ENCODE results near the gene UBA7. TPM values are rescaled to one million over a fixed set of nuclear protein-coding genes. Genes with fewer than 3 reads are reported as not detected.

Gene UBA7
- total and polyA plus RNA-seq, 2 of the 13 experiments (the other 11 are each of a cell fraction or from before 2014, with no cell fraction given), result 9.5 to 16.5 TPM

GRCh38 chr3:49841806-49842205 is 28.1 kb upstream of the UBA7 start (continued):
- TF ChIP-seq, protein P1, sequence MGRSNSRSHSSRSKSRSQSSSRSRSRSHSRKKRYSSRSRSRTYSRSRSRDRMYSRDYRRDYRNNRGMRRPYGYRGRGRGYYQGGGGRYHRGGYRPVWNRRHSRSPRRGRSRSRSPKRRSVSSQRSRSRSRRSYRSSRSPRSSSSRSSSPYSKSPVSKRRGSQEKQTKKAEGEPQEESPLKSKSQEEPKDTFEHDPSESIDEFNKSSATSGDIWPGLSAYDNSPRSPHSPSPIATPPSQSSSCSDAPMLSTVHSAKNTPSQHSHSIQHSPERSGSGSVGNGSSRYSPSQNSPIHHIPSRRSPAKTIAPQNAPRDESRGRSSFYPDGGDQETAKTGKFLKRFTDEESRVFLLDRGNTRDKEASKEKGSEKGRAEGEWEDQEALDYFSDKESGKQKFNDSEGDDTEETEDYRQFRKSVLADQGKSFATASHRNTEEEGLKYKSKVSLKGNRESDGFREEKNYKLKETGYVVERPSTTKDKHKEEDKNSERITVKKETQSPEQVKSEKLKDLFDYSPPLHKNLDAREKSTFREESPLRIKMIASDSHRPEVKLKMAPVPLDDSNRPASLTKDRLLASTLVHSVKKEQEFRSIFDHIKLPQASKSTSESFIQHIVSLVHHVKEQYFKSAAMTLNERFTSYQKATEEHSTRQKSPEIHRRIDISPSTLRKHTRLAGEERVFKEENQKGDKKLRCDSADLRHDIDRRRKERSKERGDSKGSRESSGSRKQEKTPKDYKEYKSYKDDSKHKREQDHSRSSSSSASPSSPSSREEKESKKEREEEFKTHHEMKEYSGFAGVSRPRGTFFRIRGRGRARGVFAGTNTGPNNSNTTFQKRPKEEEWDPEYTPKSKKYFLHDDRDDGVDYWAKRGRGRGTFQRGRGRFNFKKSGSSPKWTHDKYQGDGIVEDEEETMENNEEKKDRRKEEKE (IDR thresholded peaks at IDR 0.05), result no peak
- TF ChIP-seq FOXJ3 (CRISPR knock-in tag; IDR thresholded peaks at IDR 0.05; ENCODE audit: borderline replicate concordance) (no peak), SPEN (CRISPR knock-in tag; IDR thresholded peaks at IDR 0.05; ENCODE audit: low read depth) (no peak), ZNF619 (CRISPR knock-in tag; IDR thresholded peaks at IDR 0.05) (no peak), ZNF724P (CRISPR knock-in tag; IDR thresholded peaks at IDR 0.05; ENCODE audit: borderline replicate concordance) (no peak), ZNF564 (CRISPR knock-in tag; IDR thresholded peaks at IDR 0.05) (no peak), U2AF1 (optimal IDR thresholded peaks at IDR 0.05; ENCODE audit: low read depth, low read length) (no peak)
- TF ChIP-seq, protein P2, sequence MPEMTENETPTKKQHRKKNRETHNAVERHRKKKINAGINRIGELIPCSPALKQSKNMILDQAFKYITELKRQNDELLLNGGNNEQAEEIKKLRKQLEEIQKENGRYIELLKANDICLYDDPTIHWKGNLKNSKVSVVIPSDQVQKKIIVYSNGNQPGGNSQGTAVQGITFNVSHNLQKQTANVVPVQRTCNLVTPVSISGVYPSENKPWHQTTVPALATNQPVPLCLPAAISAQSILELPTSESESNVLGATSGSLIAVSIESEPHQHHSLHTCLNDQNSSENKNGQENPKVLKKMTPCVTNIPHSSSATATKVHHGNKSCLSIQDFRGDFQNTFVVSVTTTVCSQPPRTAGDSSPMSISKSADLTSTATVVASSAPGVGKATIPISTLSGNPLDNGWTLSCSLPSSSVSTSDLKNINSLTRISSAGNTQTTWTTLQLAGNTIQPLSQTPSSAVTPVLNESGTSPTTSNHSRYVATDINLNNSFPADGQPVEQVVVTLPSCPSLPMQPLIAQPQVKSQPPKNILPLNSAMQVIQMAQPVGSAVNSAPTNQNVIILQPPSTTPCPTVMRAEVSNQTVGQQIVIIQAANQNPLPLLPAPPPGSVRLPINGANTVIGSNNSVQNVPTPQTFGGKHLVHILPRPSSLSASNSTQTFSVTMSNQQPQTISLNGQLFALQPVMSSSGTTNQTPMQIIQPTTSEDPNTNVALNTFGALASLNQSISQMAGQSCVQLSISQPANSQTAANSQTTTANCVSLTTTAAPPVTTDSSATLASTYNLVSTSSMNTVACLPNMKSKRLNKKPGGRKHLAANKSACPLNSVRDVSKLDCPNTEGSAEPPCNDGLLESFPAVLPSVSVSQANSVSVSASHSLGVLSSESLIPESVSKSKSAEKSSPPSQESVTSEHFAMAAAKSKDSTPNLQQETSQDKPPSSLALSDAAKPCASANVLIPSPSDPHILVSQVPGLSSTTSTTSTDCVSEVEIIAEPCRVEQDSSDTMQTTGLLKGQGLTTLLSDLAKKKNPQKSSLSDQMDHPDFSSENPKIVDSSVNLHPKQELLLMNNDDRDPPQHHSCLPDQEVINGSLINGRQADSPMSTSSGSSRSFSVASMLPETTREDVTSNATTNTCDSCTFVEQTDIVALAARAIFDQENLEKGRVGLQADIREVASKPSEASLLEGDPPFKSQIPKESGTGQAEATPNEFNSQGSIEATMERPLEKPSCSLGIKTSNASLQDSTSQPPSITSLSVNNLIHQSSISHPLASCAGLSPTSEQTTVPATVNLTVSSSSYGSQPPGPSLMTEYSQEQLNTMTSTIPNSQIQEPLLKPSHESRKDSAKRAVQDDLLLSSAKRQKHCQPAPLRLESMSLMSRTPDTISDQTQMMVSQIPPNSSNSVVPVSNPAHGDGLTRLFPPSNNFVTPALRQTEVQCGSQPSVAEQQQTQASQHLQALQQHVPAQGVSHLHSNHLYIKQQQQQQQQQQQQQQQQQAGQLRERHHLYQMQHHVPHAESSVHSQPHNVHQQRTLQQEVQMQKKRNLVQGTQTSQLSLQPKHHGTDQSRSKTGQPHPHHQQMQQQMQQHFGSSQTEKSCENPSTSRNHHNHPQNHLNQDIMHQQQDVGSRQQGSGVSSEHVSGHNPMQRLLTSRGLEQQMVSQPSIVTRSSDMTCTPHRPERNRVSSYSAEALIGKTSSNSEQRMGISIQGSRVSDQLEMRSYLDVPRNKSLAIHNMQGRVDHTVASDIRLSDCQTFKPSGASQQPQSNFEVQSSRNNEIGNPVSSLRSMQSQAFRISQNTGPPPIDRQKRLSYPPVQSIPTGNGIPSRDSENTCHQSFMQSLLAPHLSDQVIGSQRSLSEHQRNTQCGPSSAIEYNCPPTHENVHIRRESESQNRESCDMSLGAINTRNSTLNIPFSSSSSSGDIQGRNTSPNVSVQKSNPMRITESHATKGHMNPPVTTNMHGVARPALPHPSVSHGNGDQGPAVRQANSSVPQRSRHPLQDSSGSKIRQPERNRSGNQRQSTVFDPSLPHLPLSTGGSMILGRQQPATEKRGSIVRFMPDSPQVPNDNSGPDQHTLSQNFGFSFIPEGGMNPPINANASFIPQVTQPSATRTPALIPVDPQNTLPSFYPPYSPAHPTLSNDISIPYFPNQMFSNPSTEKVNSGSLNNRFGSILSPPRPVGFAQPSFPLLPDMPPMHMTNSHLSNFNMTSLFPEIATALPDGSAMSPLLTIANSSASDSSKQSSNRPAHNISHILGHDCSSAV (CRISPR knock-in tag; IDR thresholded peaks at IDR 0.05; ENCODE audit: borderline replicate concordance), result no peak
- TF ChIP-seq, protein P3, sequence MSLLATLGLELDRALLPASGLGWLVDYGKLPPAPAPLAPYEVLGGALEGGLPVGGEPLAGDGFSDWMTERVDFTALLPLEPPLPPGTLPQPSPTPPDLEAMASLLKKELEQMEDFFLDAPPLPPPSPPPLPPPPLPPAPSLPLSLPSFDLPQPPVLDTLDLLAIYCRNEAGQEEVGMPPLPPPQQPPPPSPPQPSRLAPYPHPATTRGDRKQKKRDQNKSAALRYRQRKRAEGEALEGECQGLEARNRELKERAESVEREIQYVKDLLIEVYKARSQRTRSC (CRISPR knock-in tag; IDR thresholded peaks at IDR 0.05; ENCODE audit: low read depth), result no peak

All from HepG2 (cell line).